ENCODE data around the gene EML1. TPM values are rescaled to one million over a fixed set of nuclear protein-coding genes. Genes with fewer than 3 reads are reported as not detected.

Gene EML1
- total RNA-seq, 6 experiments from 2014 or later: 3.3 to 6.8 (median 4.5) TPM

DNA sequence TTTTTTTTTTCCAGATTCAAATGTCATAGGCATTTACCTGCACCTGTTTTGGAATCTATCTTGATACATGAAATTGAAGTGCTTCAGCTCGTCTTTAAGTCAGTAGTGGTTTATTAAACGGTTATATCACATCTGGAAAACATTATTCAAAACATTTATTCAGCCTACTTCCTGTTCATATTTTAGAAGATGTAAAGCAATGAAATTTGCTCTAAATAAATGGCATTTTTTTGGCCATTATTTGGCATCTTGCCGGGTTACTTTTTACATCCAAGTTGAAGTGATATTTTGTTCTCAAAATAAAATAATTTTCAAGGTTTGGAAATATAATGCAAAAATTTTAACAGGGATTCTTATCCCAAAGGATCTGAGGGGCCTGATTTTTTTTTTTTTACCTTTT is 103.1 kb downstream of the EML1 start:
- no peak for TF ChIP-seq POLR2A (IDR thresholded peaks at IDR 0.05)
- TF ChIP-seq, protein P1, sequence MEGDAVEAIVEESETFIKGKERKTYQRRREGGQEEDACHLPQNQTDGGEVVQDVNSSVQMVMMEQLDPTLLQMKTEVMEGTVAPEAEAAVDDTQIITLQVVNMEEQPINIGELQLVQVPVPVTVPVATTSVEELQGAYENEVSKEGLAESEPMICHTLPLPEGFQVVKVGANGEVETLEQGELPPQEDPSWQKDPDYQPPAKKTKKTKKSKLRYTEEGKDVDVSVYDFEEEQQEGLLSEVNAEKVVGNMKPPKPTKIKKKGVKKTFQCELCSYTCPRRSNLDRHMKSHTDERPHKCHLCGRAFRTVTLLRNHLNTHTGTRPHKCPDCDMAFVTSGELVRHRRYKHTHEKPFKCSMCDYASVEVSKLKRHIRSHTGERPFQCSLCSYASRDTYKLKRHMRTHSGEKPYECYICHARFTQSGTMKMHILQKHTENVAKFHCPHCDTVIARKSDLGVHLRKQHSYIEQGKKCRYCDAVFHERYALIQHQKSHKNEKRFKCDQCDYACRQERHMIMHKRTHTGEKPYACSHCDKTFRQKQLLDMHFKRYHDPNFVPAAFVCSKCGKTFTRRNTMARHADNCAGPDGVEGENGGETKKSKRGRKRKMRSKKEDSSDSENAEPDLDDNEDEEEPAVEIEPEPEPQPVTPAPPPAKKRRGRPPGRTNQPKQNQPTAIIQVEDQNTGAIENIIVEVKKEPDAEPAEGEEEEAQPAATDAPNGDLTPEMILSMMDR (IDR thresholded peaks at IDR 0.05): no peak
- no peak overlapping the region for H3K4me3 ChIP-seq
- H3K9me3 ChIP-seq: no peaks in the 10 kb centered on the region
- ATAC-seq (no peak), DNase-seq (no peak)
- no peaks in the 10 kb centered on the region for H3K36me3 ChIP-seq
- no peaks in the 10 kb centered on the region for H3K4me1 ChIP-seq
- H3K27me3 ChIP-seq: no peaks in the 10 kb centered on the region
- intact Hi-C loops (cut with DNase I): no loop called here
- WGBS (ENCODE audit: insufficient coverage, low coverage, low lambda C conversion rate, missing lambda C conversion rate): 55% methylated on average over 3 of the region's 3 CpGs
- no peak overlapping the region for H3K27ac ChIP-seq

DNA sequence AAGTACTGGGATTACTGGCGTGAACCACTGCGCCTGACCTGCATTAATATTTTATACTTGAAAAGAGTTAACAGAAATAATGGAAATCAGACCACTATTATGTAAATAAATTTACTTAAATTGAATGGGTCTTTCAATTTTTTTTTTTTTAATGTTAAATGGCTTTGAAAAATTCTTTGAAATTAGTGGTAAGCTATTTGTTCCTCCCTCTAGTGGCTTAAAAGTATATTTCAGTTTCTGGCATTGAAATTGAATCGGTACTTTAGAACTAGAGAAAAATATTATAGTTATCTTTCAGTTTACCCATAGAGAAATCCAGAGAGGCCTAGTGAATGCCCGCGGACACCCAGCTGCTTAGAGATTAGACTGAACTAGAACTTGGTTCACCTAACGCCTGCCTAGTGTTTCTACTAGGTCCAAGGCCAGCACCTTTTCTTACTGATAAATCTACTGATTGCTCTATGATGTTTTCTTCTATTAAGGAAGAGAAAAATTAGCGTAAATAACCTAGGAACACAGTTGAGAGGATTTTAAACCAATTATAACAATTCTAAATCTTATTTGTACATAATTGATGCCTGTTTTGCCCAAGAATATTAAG is 106.5 kb downstream of the EML1 start:
- TF ChIP-seq POLR2A (IDR thresholded peaks at IDR 0.05): no peak
- TF ChIP-seq, protein P1 (IDR thresholded peaks at IDR 0.05): peak; percentile 40 to 65 (median 58)
- Histone ChIP-seq H3K4me3 (no peak overlapping the region), H3K27ac (no peak overlapping the region), H3K9me3 (no peaks in the 10 kb centered on the region), H3K36me3 (no peaks in the 10 kb centered on the region), H3K27me3 (no peaks in the 10 kb centered on the region), H3K4me1 (peaks cover 0 to 11% (median 0%) of the 10 kb centered on the region in 4 donors)
- DNase-seq: no peak
- ATAC-seq: peak in 3 of 4 donors; percentile 46 to 50 (median 48)
- 50% methylated on average over 7 of the region's 7 CpGs for WGBS (ENCODE audit: insufficient coverage, low coverage, low lambda C conversion rate, missing lambda C conversion rate)
- intact Hi-C loops (cut with DNase I): no loop called here

DNA sequence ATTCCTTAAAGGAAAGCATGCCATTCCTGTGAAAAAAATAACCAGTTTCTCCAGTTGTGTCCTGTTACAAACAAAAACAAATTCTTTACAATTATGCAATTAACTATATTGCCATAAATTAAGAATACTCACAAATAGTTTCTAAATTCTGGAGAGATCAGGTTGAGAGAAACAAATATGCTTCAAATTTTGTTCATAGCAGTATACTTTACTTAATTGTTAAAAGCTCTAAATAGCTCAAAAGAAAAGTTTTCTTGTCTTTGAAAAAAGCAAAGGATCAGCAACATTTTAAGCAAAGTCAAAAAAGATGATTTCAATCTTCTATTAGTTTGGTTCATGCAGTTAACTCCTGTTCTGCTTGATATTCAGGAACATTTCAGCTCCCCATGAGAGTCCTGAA is 109.7 kb downstream of the EML1 start:
- peaks cover 0 to 40% (median 2%) of the 10 kb centered on the region in 4 donors for H3K4me1 ChIP-seq
- ATAC-seq: no peak
- no peak for TF ChIP-seq POLR2A (IDR thresholded peaks at IDR 0.05)
- TF ChIP-seq, protein P1 (IDR thresholded peaks at IDR 0.05): no peak
- intact Hi-C loops (cut with DNase I): no loop called here
- H3K27ac ChIP-seq: no peak overlapping the region
- H3K36me3 ChIP-seq: no peaks in the 10 kb centered on the region
- H3K4me3 ChIP-seq: no peak overlapping the region
- no peaks in the 10 kb centered on the region for H3K27me3 ChIP-seq
- no peaks in the 10 kb centered on the region for H3K9me3 ChIP-seq
- DNase-seq: no peak

DNA sequence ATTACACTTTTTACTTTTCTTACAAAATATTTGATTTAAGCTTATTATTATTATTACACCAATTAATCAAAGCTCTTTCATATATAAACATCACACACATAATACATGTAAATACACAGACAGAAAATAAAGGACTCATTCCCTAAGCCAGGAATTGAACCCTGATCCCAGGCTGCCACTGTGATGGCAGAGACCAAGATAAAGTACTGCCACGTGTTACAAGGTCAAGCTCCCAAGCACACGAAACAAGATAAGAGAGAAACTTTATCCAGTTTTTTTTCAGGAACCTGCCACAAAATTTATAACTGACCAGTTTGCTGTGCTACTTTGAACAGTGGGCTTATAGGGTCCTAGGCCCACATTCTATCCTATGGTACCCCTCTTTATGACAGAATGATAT is 111.3 kb downstream of the EML1 start:
- 24% methylated on average over 2 of the region's 2 CpGs for WGBS (ENCODE audit: insufficient coverage, low coverage, low lambda C conversion rate, missing lambda C conversion rate)
- DNase-seq: peak in 2 of 3 donors; percentile 59 to 68
- Histone ChIP-seq H3K4me3 (no peak overlapping the region), H3K36me3 (no peaks in the 10 kb centered on the region), H3K4me1 (peaks cover 0 to 42% (median 2%) of the 10 kb centered on the region in 4 donors), H3K27me3 (no peaks in the 10 kb centered on the region), H3K27ac (peak overlapping the region in 2 of 3 donors; percentile 45 to 65), H3K9me3 (no peaks in the 10 kb centered on the region)
- peak; percentile 80 to 83 (median 82) for ATAC-seq
- intact Hi-C loops (cut with DNase I): no loop called here
- no peak for TF ChIP-seq POLR2A (IDR thresholded peaks at IDR 0.05)
- TF ChIP-seq, protein P1 (IDR thresholded peaks at IDR 0.05): no peak

All from right lobe of liver (tissue), 6 donors.